CD14-positive monocyte (primary cell): ENCODE measurements around the gene PPM1H. TPM values are rescaled to one million over a fixed set of nuclear protein-coding genes. Genes with fewer than 3 reads are reported as not detected.

ENCODE experiments used
- DNase-seq, 3 donors: peaks; one replicate each; pipeline ENCODE4 v3.0.0-alpha.2; 2011 to 2022
- H2AFZ ChIP-seq: 2 replicates; pipeline ENCODE4 v1.6.0; 2012; ENCODE audit warnings: mild to moderate bottlenecking, low read depth, low read length, inconsistent platforms; ENCODE audit not compliant: insufficient read depth, poor library complexity, severe bottlenecking
- H3K27ac ChIP-seq, 2 donors: 1 replicate in 1 of 2; 2 replicates in 1 of 2; pipeline ENCODE4 v1.5.1; 2012 to 2013; ENCODE audit warnings: low read length in 2 of 2, control low read depth in 1 of 2, inconsistent platforms in 1 of 2, low read depth in 1 of 2, mild to moderate bottlenecking in 1 of 2
- H3K27me3 ChIP-seq, 2 donors: one replicate each; pipeline versions ENCODE4 v1.6.0 to v1.6.1; 2011 to 2013; ENCODE audit warnings: low read length in 2 of 2; ENCODE audit not compliant: control insufficient read depth in 2 of 2, insufficient read depth in 2 of 2
- H3K36me3 ChIP-seq, 2 donors: replicated peaks in 1 of 2; 1 replicate in 1 of 2; 2 replicates in 1 of 2; pipeline versions ENCODE4 v1.5.1 to v1.6.1; 2012 to 2013; ENCODE audit warnings: low read length in 2 of 2, control low read depth in 1 of 2, inconsistent platforms in 1 of 2, mild to moderate bottlenecking in 1 of 2; ENCODE audit not compliant: insufficient read depth in 2 of 2, control insufficient read depth in 1 of 2
- H3K4me1 ChIP-seq, 2 donors: 1 replicate in 1 of 2; 2 replicates in 1 of 2; pipeline versions ENCODE4 v1.5.1 to v1.6.1; 2012 to 2013; ENCODE audit warnings: low read length in 2 of 2, control low read depth in 1 of 2, inconsistent platforms in 1 of 2, mild to moderate bottlenecking in 1 of 2, moderate library complexity in 1 of 2; ENCODE audit not compliant: insufficient read depth in 2 of 2, control insufficient read depth in 1 of 2
- H3K4me2 ChIP-seq: replicated peaks from 2 replicates; pipeline ENCODE3; 2012; ENCODE audit warnings: low read length, moderate library complexity, mild to moderate bottlenecking; ENCODE audit not compliant: poor library complexity, severe bottlenecking; ENCODE audit errors: extremely low read depth
- H3K4me3 ChIP-seq, 3 experiments: fragments of 200-600 bp in 1 of 3; sonication (generic) in 1 of 3; replicated peaks in 1 of 3; 1 replicate in 2 of 3; 2 replicates in 1 of 3; pipeline ENCODE4 v1.5.1; 2011 to 2013; ENCODE audit warnings: low read length in 3 of 3, mild to moderate bottlenecking in 3 of 3, control low read depth in 2 of 3, low read depth in 2 of 3, inconsistent platforms in 1 of 3, moderate library complexity in 1 of 3
- H3K79me2 ChIP-seq: 2 replicates; pipeline ENCODE4 v1.6.0; 2012; ENCODE audit warnings: mild to moderate bottlenecking, control low read depth, inconsistent platforms, low read length, moderate library complexity; ENCODE audit not compliant: insufficient read depth
- H3K9ac ChIP-seq: 2 replicates; pipeline ENCODE4 v1.6.0; 2017; ENCODE audit warnings: low read length, mild to moderate bottlenecking; ENCODE audit not compliant: insufficient read depth, poor library complexity, severe bottlenecking
- H3K9me3 ChIP-seq, 2 donors: replicated peaks in 1 of 2; 1 replicate in 1 of 2; 2 replicates in 1 of 2; pipeline versions ENCODE4 v1.5.1 to v1.6.1; 2012 to 2013; ENCODE audit warnings: low read length in 2 of 2, control low read depth in 1 of 2; ENCODE audit not compliant: control insufficient read depth in 1 of 2, insufficient read depth in 1 of 2
- H4K20me1 ChIP-seq: 2 replicates; pipeline ENCODE4 v1.6.0; 2012; ENCODE audit warnings: mild to moderate bottlenecking, low read length, control low read depth, moderate library complexity; ENCODE audit not compliant: insufficient read depth
- H3K27ac Mint-ChIP-seq, 7 donors: one replicate each; pipeline ENCODE4 v1.8.0; 2020; ENCODE audit warnings: mild to moderate bottlenecking in 7 of 7, mixed read lengths in 7 of 7, moderate library complexity in 6 of 7, inconsistent platforms in 2 of 7
- H3K27me3 Mint-ChIP-seq, 3 donors: one replicate each; pipeline ENCODE4 v1.8.0; 2021 to 2022; ENCODE audit warnings: low read depth in 3 of 3, mild to moderate bottlenecking in 3 of 3, mixed read lengths in 3 of 3, moderate library complexity in 3 of 3, inconsistent platforms in 1 of 3
- H3K36me3 Mint-ChIP-seq, 2 donors: one replicate each; pipeline ENCODE4 v1.8.0; 2020; ENCODE audit warnings: mixed read lengths in 2 of 2, inconsistent platforms in 1 of 2, mild to moderate bottlenecking in 1 of 2
- H3K4me1 Mint-ChIP-seq: one replicate; pipeline ENCODE4 v1.8.0; 2020; ENCODE audit warnings: mild to moderate bottlenecking, mixed read lengths
- H3K4me3 Mint-ChIP-seq, 2 donors: one replicate each; pipeline ENCODE4 v1.8.0; 2020; ENCODE audit warnings: mild to moderate bottlenecking in 2 of 2, mixed read lengths in 2 of 2, moderate library complexity in 1 of 2
- H3K9me3 Mint-ChIP-seq, 7 donors: one replicate each; pipeline ENCODE4 v1.8.0; 2020 to 2022; ENCODE audit warnings: mixed read lengths in 7 of 7, mild to moderate bottlenecking in 6 of 7, moderate library complexity in 6 of 7, inconsistent platforms in 2 of 7
- CTCF ChIP-seq: fragments of 200-600 bp; IDR thresholded peaks from one replicate; pipeline ENCODE4 v1.8.0; 2022; ENCODE audit warnings: antibody characterized with exemption, mild to moderate bottlenecking
- WGBS: methylation state at CpG from one replicate; pipeline ENCODE4 v1.1.5; 2013; ENCODE audit warnings: missing lambda C conversion rate; ENCODE audit not compliant: insufficient coverage; 5-methylcytosine and 5-hydroxymethylcytosine counted together
- intact Hi-C, 2 donors: fragments of 100-400 bp; cut with micrococcal nuclease; formaldehyde crosslinking; loops; one replicate each; pipeline versions ENCODE4 v1.15.0 to v1.15.1; 2023
- polyA plus RNA-seq, 3 donors: library from polyadenylated mRNA; depleted of rRNA in 1 of 3; unstranded in 2 of 3; stranded (reverse) in 1 of 3; fragments of 300-500 nt in 2 of 3; fragments of >200 nt in 1 of 3; fragmentation: Illumina TruSeq in 2 of 3; gene quantifications; 1 replicate in 2 of 3; 2 replicates in 1 of 3; pipeline ENCODE4 v1.2.3, GENCODE V29; 2012 to 2021
- small RNA-seq: library from RNA; depleted of rRNA; stranded (forward); fragments of <200 nt; gene quantifications from one replicate; pipeline ENCODE3, GENCODE V24; 2012; ENCODE audit warnings: low read depth; ENCODE audit not compliant: insufficient read length

PPM1H gene
- polyA plus RNA-seq, 3 donors: 1.5 to 2.8 (median 1.9) TPM

GRCh38 chr12:62598846-62599245 lies 336.1 kb downstream of the PPM1H start:
- Mint-ChIP-seq H3K4me1 (peaks cover 8% of the 10 kb centered on the region), H3K27me3 (no peaks in the 10 kb centered on the region), H3K4me3 (no peak overlapping the region), H3K27ac (no peak overlapping the region), H3K9me3 (no peaks in the 10 kb centered on the region), H3K36me3 (peaks cover 3 to 7% of the 10 kb centered on the region in 2 donors)
- DNase-seq: no peak
- no CpG with 5 or more reads among the region's 3 CpGs for WGBS
- Histone ChIP-seq H3K4me1 (peaks cover 5 to 11% of the 10 kb centered on the region in 2 donors), H4K20me1 (no peaks in the 10 kb centered on the region), H3K36me3 (peaks cover 0 to 3% of the 10 kb centered on the region in 2 donors), H3K4me3 (no peak overlapping the region), H3K9me3 (no peaks in the 10 kb centered on the region), H3K79me2 (peaks cover 5% of the 10 kb centered on the region), H3K27me3 (no peaks in the 10 kb centered on the region), H3K9ac (no peak overlapping the region), H3K27ac (no peak overlapping the region), H2AFZ (no peak overlapping the region), H3K4me2 (no peak overlapping the region)
- TF ChIP-seq CTCF: no peak
- intact Hi-C loops: no loop called here

- peaks cover 5 to 9% of the 10 kb centered on the region in 2 donors for H3K4me1 ChIP-seq
- no peak overlapping the region for H3K4me3 Mint-ChIP-seq
- H3K36me3 Mint-ChIP-seq: peaks cover 8 to 12% of the 10 kb centered on the region in 2 donors
- H4K20me1 ChIP-seq: no peaks in the 10 kb centered on the region
- H3K27ac ChIP-seq: no peak overlapping the region
- peaks cover 14 to 15% of the 10 kb centered on the region in 2 donors for H3K36me3 ChIP-seq
- H3K4me2 ChIP-seq: no peak overlapping the region
- no peak overlapping the region for H3K4me3 ChIP-seq
- no peak overlapping the region for H3K27ac Mint-ChIP-seq
- H3K4me1 Mint-ChIP-seq: peaks cover 8% of the 10 kb centered on the region
- no peak for DNase-seq
- no peak overlapping the region for H3K9ac ChIP-seq
- peaks cover 3% of the 10 kb centered on the region for H3K79me2 ChIP-seq
- H3K9me3 ChIP-seq: no peaks in the 10 kb centered on the region
- no peaks in the 10 kb centered on the region for H3K27me3 Mint-ChIP-seq
- H3K27me3 ChIP-seq: no peaks in the 10 kb centered on the region
- 100% methylated on average over 1 of the region's 3 CpGs for WGBS
- no peaks in the 10 kb centered on the region for H3K9me3 Mint-ChIP-seq
- H2AFZ ChIP-seq: no peak overlapping the region
- intact Hi-C loops: no loop called here
- no peak for TF ChIP-seq CTCF
Observed at GRCh38 chr12:62597253-62597652, 337.7 kb downstream of the PPM1H start.

Small RNA genes within 50 kb of the gene (small RNA-seq; reads per million reads assigned to genes)
- 224 reads per million, percentile 97 among the genes with 10 or more reads in this experiment for gene MIRLET7I
- not detected for gene RF00019
- 22.9 reads per million, percentile 89 among the genes with 10 or more reads in this experiment for gene RNU1-83P

Other genes with a start within 250 kb of the PPM1H start
- gene AVPR1A, start 216.1 kb upstream of the PPM1H start, polyA plus RNA-seq: not detected